ENCODE measurements around the gene VPS13D. TPM values are rescaled to one million over a fixed set of nuclear protein-coding genes. Genes with fewer than 3 reads are reported as not detected.

The VPS13D gene
- total and polyA plus RNA-seq, 2 of the 4 experiments (the other 2 are of a cell fraction), result 9.0 to 16.3 TPM

- Histone ChIP-seq H3K36me3 (ENCODE audit: control insufficient read depth, insufficient read depth, low read length) (peaks cover 29% of the 10 kb centered on the region), H2AK5ac (ENCODE audit: low read depth, low read length) (no peak overlapping the region), H3K18ac (ENCODE audit: low read depth, low read length) (no peak overlapping the region), H2AK9ac (replicated peaks; ENCODE audit: low read depth, low read length, poor library complexity) (no peak overlapping the region), H3K27me3 (ENCODE audit: control insufficient read depth, insufficient read depth, low read length) (peaks cover 3% of the 10 kb centered on the region; the same call in 1 of the 2 replicates), H3K4me1 (ENCODE audit: control insufficient read depth, insufficient read depth, low read length) (peaks cover 2% of the 10 kb centered on the region), H2AFZ (replicated peaks; ENCODE audit: low read length, poor library complexity) (no peak overlapping the region), H3K4me3 (ENCODE audit: insufficient read depth, low read depth, low read length) (no peak overlapping the region), H3K23ac (ENCODE audit: low read depth, low read length) (no peak overlapping the region), H2BK15ac (ENCODE audit: low read depth, low read length) (no peak overlapping the region), H2BK5ac (ENCODE audit: low read depth, low read length, poor library complexity, severe bottlenecking) (no peak overlapping the region), H2BK20ac (ENCODE audit: low read depth, low read length) (no peak overlapping the region), H4K20me1 (ENCODE audit: insufficient read depth, low read length) (peaks cover 22% of the 10 kb centered on the region), H3K9me1 (ENCODE audit: insufficient read depth, low read length) (peaks cover 4% of the 10 kb centered on the region; the same call in 1 of the 2 replicates), H3K4ac (ENCODE audit: low read depth, low read length) (no peak overlapping the region), H4K5ac (ENCODE audit: low read depth, low read length) (no peak overlapping the region), H3K9ac (ENCODE audit: low read depth, low read length) (no peak overlapping the region), H3K27ac (ENCODE audit: insufficient read depth, low read length) (no peak overlapping the region), H3K4me2 (ENCODE audit: low read depth, low read length) (no peak overlapping the region), H3K14ac (replicated peaks; ENCODE audit: low read depth, low read length) (no peak overlapping the region), H4K91ac (ENCODE audit: insufficient read depth, low read depth, low read length) (no peak overlapping the region), H3K9me3 (ENCODE audit: control insufficient read depth, insufficient read depth, low read length) (peaks cover 4% of the 10 kb centered on the region), H3K79me1 (ENCODE audit: low read depth in 1 of 2, low read length in 2 of 2) (peaks cover 4 to 6% of the 10 kb centered on the region in 2 experiments; a peak in 2 of 4 replicates), H3K56ac (ENCODE audit: extremely low read depth, insufficient read depth, low read length) (no peak overlapping the region), H4K8ac (ENCODE audit: low read depth in 2 of 2, low read length in 2 of 2) (no peak overlapping the region), H2BK120ac (ENCODE audit: low read depth, low read length) (no peak overlapping the region)
- ChIA-PET POLR2A (ENCODE audit: unreplicated experiment) (no interaction called here), CTCF (no interaction called here)
- intact Hi-C loops (cut with micrococcal nuclease) (no loop called here), in situ Hi-C loops (cut with MboI; ENCODE audit: low sequenced_read_pairs) (no loop called here), dilution Hi-C loops (cut with HindIII; ENCODE audit: low sequenced_read_pairs, unreplicated experiment) (no loop called here)
- ATAC-seq (ENCODE audit: low read depth), result no peak
- BruUV-seq (replicated peaks), result no TSS peak
- DNase-seq, result no peak
- TF ChIP-seq NFE2L2 (IDR thresholded peaks at IDR 0.05; ENCODE audit: low read depth, low read length) (no peak), CEBPB (IDR thresholded peaks at IDR 0.05; ENCODE audit: low read depth, low read length) (no peak), POLR2A (IDR thresholded peaks at IDR 0.05; ENCODE audit: low read depth, low read length) (no peak), CTCF (conservative IDR thresholded peaks at IDR 0.05; ENCODE audit: low read depth, low read length) (no peak), MAFK (IDR thresholded peaks at IDR 0.05; ENCODE audit: low read depth, low read length) (no peak), MXI1 (IDR thresholded peaks at IDR 0.05; ENCODE audit: borderline replicate concordance, low read depth, low read length) (no peak), SMC3 (IDR thresholded peaks at IDR 0.05; ENCODE audit: low read depth, low read length) (no peak), CHD1 (IDR thresholded peaks at IDR 0.05; ENCODE audit: low read depth, low read length) (no peak), BHLHE40 (IDR thresholded peaks at IDR 0.05; ENCODE audit: low read depth, low read length) (no peak), FOS (IDR thresholded peaks at IDR 0.05; ENCODE audit: low read depth, low read length) (no peak), RCOR1 (IDR thresholded peaks at IDR 0.05; ENCODE audit: insufficient replicate concordance, low read length) (no peak), MAZ (IDR thresholded peaks at IDR 0.05; ENCODE audit: borderline replicate concordance, low read depth, low read length) (no peak), RFX5 (IDR thresholded peaks at IDR 0.05; ENCODE audit: low read depth, low read length) (no peak), USF2 (IDR thresholded peaks at IDR 0.05; ENCODE audit: low read depth, low read length) (no peak)
- TF ChIP-seq, protein P1, sequence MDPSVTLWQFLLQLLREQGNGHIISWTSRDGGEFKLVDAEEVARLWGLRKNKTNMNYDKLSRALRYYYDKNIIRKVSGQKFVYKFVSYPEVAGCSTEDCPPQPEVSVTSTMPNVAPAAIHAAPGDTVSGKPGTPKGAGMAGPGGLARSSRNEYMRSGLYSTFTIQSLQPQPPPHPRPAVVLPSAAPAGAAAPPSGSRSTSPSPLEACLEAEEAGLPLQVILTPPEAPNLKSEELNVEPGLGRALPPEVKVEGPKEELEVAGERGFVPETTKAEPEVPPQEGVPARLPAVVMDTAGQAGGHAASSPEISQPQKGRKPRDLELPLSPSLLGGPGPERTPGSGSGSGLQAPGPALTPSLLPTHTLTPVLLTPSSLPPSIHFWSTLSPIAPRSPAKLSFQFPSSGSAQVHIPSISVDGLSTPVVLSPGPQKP (IDR thresholded peaks at IDR 0.05; ENCODE audit: borderline replicate concordance, low read depth, low read length), result no peak
- WGBS, 2 experiments (ENCODE audit: extremely low coverage in 2 of 2, insufficient read length in 1 of 2), result 100% methylated on average over 1 of the region's 8 CpGs; no CpG with 5 or more reads in 1 of the 2 experiments
These were observed 71.8 kb downstream of the VPS13D start for GRCh38 chr1:12301518-12302237.
